Panc1 (cell line): ENCODE results near the gene CACNA1G. TPM values are rescaled to one million over a fixed set of nuclear protein-coding genes. Genes with fewer than 3 reads are reported as not detected.

Experiments used
- ATAC-seq: fragments of 200-7000 bp; cut with Tn5 transposase; 2 replicates; pipeline ENCODE4 v1.9.1; 2020; ENCODE audit warnings: mild to moderate bottlenecking, moderate library complexity
- BruUV-seq: library from RNA; stranded (reverse); fragments of 400-500 nt; replicated peaks from 2 replicates; lab custom pipeline; 2021; lab: Mats Ljungman, UMichigan
- CTCF ChIA-PET: fragments of 300-600 bp; sonication (Branson Sonifier 250); formaldehyde crosslinking; loops from one replicate; lab custom pipeline; 2022; ENCODE audit warnings: antibody characterized with exemption; lab: Charles Lee
- POLR2A ChIA-PET: fragments of 300-600 bp; sonication (Branson Sonifier 250); formaldehyde crosslinking; loops from one replicate; lab custom pipeline; 2022; ENCODE audit warnings: antibody characterized with exemption; lab: Charles Lee
- DNase-seq: peaks from one replicate; pipeline ENCODE4 v3.0.0-alpha.2; 2010; ENCODE audit warnings: low read depth, low spot score
- H3K27ac ChIP-seq: 2 replicates; pipeline ENCODE4 v1.5.1; 2011; ENCODE audit warnings: mild to moderate bottlenecking, low read length, inconsistent platforms
- H3K27me3 ChIP-seq: fragments of 200-500 bp; sonication (Bioruptor generic); 2 replicates; pipeline ENCODE4 v1.6.0; 2014; ENCODE audit warnings: low read length, inconsistent platforms; ENCODE audit not compliant: control insufficient read depth, insufficient read depth
- H3K36me3 ChIP-seq: fragments of 200-500 bp; sonication (Bioruptor generic); 2 replicates; pipeline ENCODE4 v1.5.1; 2014; ENCODE audit warnings: inconsistent platforms, mild to moderate bottlenecking, low read length, moderate library complexity; ENCODE audit not compliant: control insufficient read depth, insufficient read depth
- H3K4me1 ChIP-seq: 2 replicates; pipeline ENCODE4 v1.5.1; 2011; ENCODE audit warnings: inconsistent platforms, mild to moderate bottlenecking, low read length, moderate library complexity; ENCODE audit not compliant: control insufficient read depth, insufficient read depth
- H3K4me3 ChIP-seq, 2 experiments: 2 replicates each; pipeline ENCODE4 v1.5.1; 2011 to 2012; ENCODE audit warnings: low read depth in 2 of 2, low read length in 2 of 2, mild to moderate bottlenecking in 2 of 2, inconsistent platforms in 1 of 2, moderate library complexity in 1 of 2
- H3K9me3 ChIP-seq: fragments of 200-500 bp; sonication (Bioruptor generic); 2 replicates; pipeline ENCODE4 v1.5.1; 2014; ENCODE audit warnings: low read depth, mild to moderate bottlenecking, inconsistent platforms, low read length, moderate library complexity; ENCODE audit not compliant: control insufficient read depth, insufficient read depth
- CTCF ChIP-seq: fragments of 450-650 bp; IDR thresholded peaks from 2 replicates; pipeline ENCODE4 v1.5.1; 2017; ENCODE audit warnings: mild to moderate bottlenecking
- POLR2AphosphoS5 ChIP-seq: IDR thresholded peaks from 2 replicates; pipeline ENCODE4 v1.6.1; 2012; ENCODE audit warnings: mild to moderate bottlenecking, low read depth, low read length, moderate library complexity
- REST ChIP-seq, 2 experiments: IDR thresholded peaks; 2 replicates each; pipeline ENCODE4 v1.6.1; 2011 to 2012; ENCODE audit warnings: low read depth in 2 of 2, control low read depth in 1 of 2, low read length in 1 of 2, mild to moderate bottlenecking in 1 of 2, moderate library complexity in 1 of 2; ENCODE audit not compliant: insufficient read depth in 1 of 2
- SIN3A ChIP-seq: IDR thresholded peaks from 2 replicates; pipeline ENCODE4 v1.6.1; 2012; ENCODE audit warnings: low read depth, mild to moderate bottlenecking, low read length, moderate library complexity, borderline replicate concordance; ENCODE audit not compliant: insufficient read depth
- TCF7L2 ChIP-seq: IDR thresholded peaks from 2 replicates; pipeline ENCODE4 v1.6.1; 2011; ENCODE audit warnings: mild to moderate bottlenecking, low read depth, low read length, inconsistent platforms
- in situ Hi-C: cut with HindIII; loops from 2 replicates; pipeline ENCODE4 v1.10.0; 2016; ENCODE audit warnings: low sequenced_read_pairs, low pct_unique_long_range_greater_than_20kb
- intact Hi-C: fragments of 100-400 bp; cut with micrococcal nuclease; formaldehyde crosslinking; loops from one replicate; pipeline ENCODE4 v1.10.0; 2022; ENCODE audit not compliant: unreplicated experiment
- total RNA-seq: library from RNA; stranded (reverse); gene quantifications from one replicate; pipeline ENCODE4 v1.2.1, GENCODE V29; 2021; ENCODE audit not compliant: unreplicated experiment

CACNA1G gene
- total RNA-seq, 1 experiment from 2014 or later, result 10.0 TPM

GRCh38 chr17:50575581-50576210 lies 15.2 kb downstream of the CACNA1G start:
- Histone ChIP-seq H3K4me3 (no peak overlapping the region), H3K27me3 (no peaks in the 10 kb centered on the region), H3K27ac (no peak overlapping the region), H3K4me1 (no peaks in the 10 kb centered on the region), H3K36me3 (no peaks in the 10 kb centered on the region), H3K9me3 (no peaks in the 10 kb centered on the region)
- ChIA-PET POLR2A (no interaction called here), CTCF (no interaction called here)
- in situ Hi-C loops (no loop called here), intact Hi-C loops (no loop called here)
- ATAC-seq (no peak), DNase-seq (no peak)
- BruUV-seq, result no TSS peak
- TF ChIP-seq CTCF, result no peak
- TF ChIP-seq SIN3A, result no peak
- TF ChIP-seq TCF7L2, result no peak

DNA sequence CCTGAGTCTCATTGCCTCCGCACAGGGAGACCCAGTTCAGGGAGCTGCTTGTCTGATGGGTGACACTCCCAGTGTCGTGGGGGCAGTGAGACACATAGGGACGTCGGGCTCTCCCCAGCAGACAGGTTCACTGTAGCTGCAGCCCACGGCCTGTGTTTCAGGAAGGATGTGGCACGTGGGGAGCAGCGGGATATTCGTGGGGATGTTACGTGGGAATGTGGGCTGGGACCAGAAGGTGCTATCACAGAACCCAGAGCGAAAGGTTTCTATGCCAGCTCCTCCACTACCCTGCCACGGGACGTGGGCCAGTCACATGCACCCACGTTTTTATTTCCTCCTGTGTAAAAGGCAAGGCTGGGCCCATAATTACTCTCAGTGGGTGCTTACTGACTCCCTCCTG lies 16.3 kb downstream of the CACNA1G start:
- no peak overlapping the region for H3K27ac ChIP-seq
- no TSS peak for BruUV-seq
- DNase-seq (no peak), ATAC-seq (no peak)
- no peaks in the 10 kb centered on the region for H3K4me1 ChIP-seq
- in situ Hi-C loops (no loop called here), intact Hi-C loops (no loop called here)
- no peaks in the 10 kb centered on the region for H3K9me3 ChIP-seq
- no peak overlapping the region for H3K4me3 ChIP-seq
- ChIA-PET CTCF (no interaction called here), POLR2A (interaction anchor here (0.6 kb wide), 1 partner anchor 117 kb away, joined by 5 read pairs; no protein-coding TSS in a partner anchor)
- H3K36me3 ChIP-seq, result no peaks in the 10 kb centered on the region
- no peaks in the 10 kb centered on the region for H3K27me3 ChIP-seq
- TF ChIP-seq SIN3A (no peak), REST (IDR thresholded peaks at IDR 0.05; ENCODE audit: insufficient read depth in 1 of 2, low read depth in 2 of 2, low read length in 1 of 2) (no peak), POLR2AphosphoS5 (no peak), TCF7L2 (no peak), CTCF (no peak)
